HepG2 (cell line): ENCODE results near the gene ITGB5. TPM values are rescaled to one million over a fixed set of nuclear protein-coding genes. Genes with fewer than 3 reads are reported as not detected.

Experiments used
- ATF7 ChIP-seq, 2 experiments: fragments of 450-650 bp in 1 of 2; sonication (generic) in 1 of 2; formaldehyde crosslinking in 1 of 2; IDR thresholded peaks; 2 replicates each; pipeline versions ENCODE4 v1.4.0 to v1.6.1; 2016 to 2020; ENCODE audit warnings: antibody characterized with exemption in 1 of 2, mild to moderate bottlenecking in 1 of 2, missing genetic modification reagents in 1 of 2
- HIVEP1 ChIP-seq: sonication (generic); formaldehyde crosslinking; IDR thresholded peaks from 2 replicates; pipeline ENCODE4 v1.4.0; 2020; ENCODE audit warnings: mild to moderate bottlenecking, missing genetic modification reagents
- KLF9 ChIP-seq: IDR thresholded peaks from 2 replicates; pipeline ENCODE4 v1.6.1; 2016; ENCODE audit warnings: low read depth
- MXD1 ChIP-seq: sonication (generic); formaldehyde crosslinking; IDR thresholded peaks from 2 replicates; pipeline ENCODE4 v1.4.0; 2020; ENCODE audit warnings: mild to moderate bottlenecking, missing genetic modification reagents
- MXD3 ChIP-seq: IDR thresholded peaks from 2 replicates; pipeline ENCODE4 v1.6.1; 2016; ENCODE audit warnings: mild to moderate bottlenecking, missing biosample characterization, missing genetic modification reagents
- POGK ChIP-seq: sonication (generic); formaldehyde crosslinking; conservative IDR thresholded peaks from 2 replicates; pipeline ENCODE4 v1.8.0; 2022; ENCODE audit warnings: mild to moderate bottlenecking, moderate library complexity, missing genetic modification reagents
- POLR2G ChIP-seq: fragments of 200-400 bp; formaldehyde crosslinking; IDR thresholded peaks from 2 replicates; pipeline ENCODE4 v1.6.1; 2018; ENCODE audit warnings: mild to moderate bottlenecking, low read depth, low read length, moderate library complexity
- RBFOX2 ChIP-seq: fragments of 200-400 bp; formaldehyde crosslinking; IDR thresholded peaks from 2 replicates; pipeline ENCODE4 v1.6.1; 2017; ENCODE audit warnings: low read depth, mild to moderate bottlenecking, low read length
- RXRB ChIP-seq: IDR thresholded peaks from 2 replicates; pipeline ENCODE4 v1.6.1; 2016; ENCODE audit warnings: borderline replicate concordance, missing genetic modification reagents, missing compliant biosample characterization
- ZFP36L2 ChIP-seq: sonication (generic); formaldehyde crosslinking; IDR thresholded peaks from 2 replicates; pipeline ENCODE4 v1.4.0; 2020; ENCODE audit warnings: missing genetic modification reagents
- ZFP91 ChIP-seq: sonication (generic); formaldehyde crosslinking; IDR thresholded peaks from 2 replicates; pipeline ENCODE4 v1.9.0; 2022; ENCODE audit warnings: missing genetic modification reagents, mild to moderate bottlenecking, borderline replicate concordance
- ZNF101 ChIP-seq: sonication (generic); formaldehyde crosslinking; IDR thresholded peaks from 2 replicates; pipeline ENCODE4 v1.4.0; 2020; ENCODE audit warnings: mild to moderate bottlenecking, low read depth, missing genetic modification reagents, borderline replicate concordance
- ZNF276 ChIP-seq: sonication (generic); formaldehyde crosslinking; IDR thresholded peaks from 2 replicates; pipeline ENCODE4 v1.4.0; 2020; ENCODE audit warnings: mild to moderate bottlenecking, low read depth, missing genetic modification reagents
- ZNF441 ChIP-seq: sonication (generic); formaldehyde crosslinking; IDR thresholded peaks from 2 replicates; pipeline ENCODE4 v1.7.0; 2021; ENCODE audit warnings: missing genetic modification reagents, borderline replicate concordance
- ZNF460 ChIP-seq: sonication (generic); formaldehyde crosslinking; IDR thresholded peaks from 2 replicates; pipeline ENCODE4 v1.5.1; 2020; ENCODE audit warnings: missing genetic modification reagents, mild to moderate bottlenecking, borderline replicate concordance
- ZNF576 ChIP-seq: sonication (generic); formaldehyde crosslinking; IDR thresholded peaks from 2 replicates; pipeline ENCODE4 v1.4.0; 2020; ENCODE audit warnings: mild to moderate bottlenecking, missing genetic modification reagents
- ZNF605 ChIP-seq: sonication (generic); formaldehyde crosslinking; IDR thresholded peaks from 2 replicates; pipeline ENCODE4 v1.8.0; 2022; ENCODE audit warnings: mild to moderate bottlenecking, missing genetic modification reagents
- ZNF883 ChIP-seq: sonication (generic); formaldehyde crosslinking; IDR thresholded peaks from 2 replicates; pipeline ENCODE4 v1.5.1; 2020; ENCODE audit warnings: mild to moderate bottlenecking, missing genetic modification reagents; ENCODE audit errors: not compliant biosample characterization
- polyA plus RNA-seq, 8 experiments: library from polyadenylated mRNA; depleted of rRNA in 3 of 8; stranded (reverse) in 7 of 8; unstranded in 1 of 8; fragments of >200 nt; fragmentation: Illumina TruSeq in 4 of 8; extraction: Trizol in 4 of 8; gene quantifications; 2 replicates each; pipeline versions ENCODE4 v1.2.1 to v1.2.3, GENCODE V29; 2011 to 2016; ENCODE audit warnings: low read depth in 4 of 8, missing spikeins in 1 of 8, mixed read lengths in 1 of 8; ENCODE audit not compliant: insufficient read depth in 1 of 8
- total RNA-seq, 5 experiments: library from RNA; depleted of rRNA; stranded (reverse); fragments of >200 nt; fragmentation: Illumina TruSeq; extraction: Trizol; gene quantifications; 2 replicates each; pipeline ENCODE4 v1.2.3, GENCODE V29; 2016; ENCODE audit warnings: low read depth in 1 of 5

ITGB5 gene
- total and polyA plus RNA-seq, 2 of the 13 experiments (the other 11 are each of a cell fraction or from before 2014, with no cell fraction given): 74.1 to 343 TPM

GRCh38 chr3:124886168-124887056, 753 bp downstream of the ITGB5 start (continued):
- no peak for TF ChIP-seq ZNF460 (CRISPR knock-in tag)
- no peak for TF ChIP-seq ATF7 (IDR thresholded peaks at IDR 0.05)
- TF ChIP-seq ATF7 (CRISPR knock-in tag; IDR thresholded peaks at IDR 0.05): peak; percentile 56; the same call in 1 of the 2 replicates
- TF ChIP-seq ZNF883: peak; percentile 32
- TF ChIP-seq ZNF276 (CRISPR knock-in tag): peak; percentile 79; the same call in 1 of the 2 replicates
- no peak; the same call in 1 of the 2 replicates for TF ChIP-seq HIVEP1 (CRISPR knock-in tag)
- peak; percentile 71 for TF ChIP-seq ZNF605
- TF ChIP-seq ZNF101 (CRISPR knock-in tag): no peak
- peak; percentile 20 for TF ChIP-seq POGK (CRISPR knock-in tag)
- peak; percentile 53 for TF ChIP-seq MXD3 (CRISPR knock-in tag)
- peak; percentile 71 for TF ChIP-seq POLR2G
- TF ChIP-seq ZNF441: peak; percentile 11; the same call in 1 of the 2 replicates
- no peak for TF ChIP-seq ZFP36L2 (CRISPR knock-in tag)
- TF ChIP-seq RBFOX2: peak; percentile 87
- 0 out of 2 replicates have a peak, but pooled peaks have one; percentile 13 for TF ChIP-seq RXRB
- TF ChIP-seq KLF9 (CRISPR knock-in tag): 0 out of 2 replicates have a peak, but pooled peaks have one; percentile 36
- peak; percentile 69; the same call in 1 of the 2 replicates for TF ChIP-seq MXD1 (CRISPR knock-in tag)
- peak; percentile 39; the same call in 1 of the 2 replicates for TF ChIP-seq ZFP91
- no peak for TF ChIP-seq ZNF576 (CRISPR knock-in tag)
